HepG2 (cell line): ENCODE results near the gene MBD4. TPM values are rescaled to one million over a fixed set of nuclear protein-coding genes. Genes with fewer than 3 reads are reported as not detected.

Source experiments
- ATAC-seq: fragments of 200-7000 bp; cut with Tn5 transposase; 3 replicates; pipeline ENCODE4 v1.9.1; 2020; ENCODE audit warnings: mild to moderate bottlenecking, moderate library complexity
- BruUV-seq: library from RNA; stranded (reverse); fragments of 400-500 nt; replicated peaks from 2 replicates; lab custom pipeline; 2021; lab: Mats Ljungman, UMichigan
- CTCF ChIA-PET: fragments of 300-600 bp; formaldehyde crosslinking; extraction: SDS; loops from one replicate; lab custom pipeline; 2021; ENCODE audit warnings: low total read pairs, inconsistent platforms, low intra/inter-chr PET ratio; lab: Yijun Ruan, JAX
- POLR2A ChIA-PET: fragments of 350-600 bp; sonication (Branson Sonifier 250); formaldehyde crosslinking; loops from one replicate; lab custom pipeline; 2020; ENCODE audit warnings: antibody characterized with exemption, inconsistent platforms; lab: Yijun Ruan, JAX
- DNase-seq: peaks from one replicate; pipeline ENCODE4 v3.0.0-alpha.2; 2015; ENCODE audit warnings: low spot score
- FAIRE-seq: peaks from 3 replicates; lab custom pipeline; 2011; peaks lifted over from hg19 to GRCh38; lab: Jason Lieb, UNC
- H2AFZ ChIP-seq: one replicate; pipeline ENCODE4 v1.6.1; 2011; ENCODE audit warnings: low read length, inconsistent platforms
- H3K27ac ChIP-seq: fragments of 300-600 bp; 3 replicates; pipeline ENCODE4 v1.8.0; 2011; ENCODE audit warnings: mixed run types, mild to moderate bottlenecking, mixed read lengths, low read length, inconsistent platforms; ENCODE audit not compliant: insufficient read depth; ENCODE audit errors: extremely low read length
- H3K27me3 ChIP-seq, 2 experiments: fragments of 200-600 bp in 1 of 2; 2 replicates in 1 of 2; 3 replicates in 1 of 2; pipeline versions ENCODE4 v1.6.0 to v1.8.0; 2011; ENCODE audit warnings: low read length in 2 of 2, mild to moderate bottlenecking in 2 of 2, moderate library complexity in 2 of 2, inconsistent platforms in 1 of 2; ENCODE audit not compliant: insufficient read depth in 2 of 2, control insufficient read depth in 1 of 2
- H3K36me3 ChIP-seq, 2 experiments: fragments of 200-600 bp in 1 of 2; replicated peaks in 1 of 2; 2 replicates in 1 of 2; 3 replicates in 1 of 2; pipeline versions ENCODE4 v1.5.1 to v1.8.0; 2011; ENCODE audit warnings: low read length in 2 of 2, inconsistent platforms in 1 of 2; ENCODE audit not compliant: insufficient read depth in 2 of 2, control insufficient read depth in 1 of 2
- H3K4me1 ChIP-seq: 2 replicates; pipeline ENCODE4 v1.5.1; 2012; ENCODE audit warnings: low read length, inconsistent platforms; ENCODE audit not compliant: insufficient read depth
- H3K4me2 ChIP-seq: 2 replicates; pipeline ENCODE4 v1.6.0; 2011; ENCODE audit warnings: low read depth, low read length, inconsistent platforms
- H3K4me3 ChIP-seq, 3 experiments: fragments of 200-600 bp in 1 of 3; sonication (generic), shearing (Covaris generic) in 1 of 3; replicated peaks in 1 of 3; 2 replicates each; pipeline ENCODE4 v1.5.1; 2011 to 2016; ENCODE audit warnings: low read length in 3 of 3, inconsistent platforms in 2 of 3, low read depth in 2 of 3, mild to moderate bottlenecking in 2 of 3, control low read depth in 1 of 3, mixed read lengths in 1 of 3; ENCODE audit not compliant: insufficient read depth in 1 of 3
- H3K79me2 ChIP-seq: one replicate; pipeline ENCODE4 v1.6.1; 2011; ENCODE audit warnings: low read length, inconsistent platforms; ENCODE audit not compliant: insufficient read depth
- H3K9ac ChIP-seq: 2 replicates; pipeline ENCODE4 v1.6.0; 2011; ENCODE audit warnings: mild to moderate bottlenecking, low read depth, low read length, inconsistent platforms; ENCODE audit not compliant: insufficient read depth
- H3K9me3 ChIP-seq: 2 replicates; pipeline ENCODE4 v1.5.1; 2012; ENCODE audit warnings: mild to moderate bottlenecking, low read length
- H4K20me1 ChIP-seq: 2 replicates; pipeline ENCODE4 v1.6.0; 2011; ENCODE audit warnings: inconsistent platforms, mild to moderate bottlenecking, low read length, moderate library complexity; ENCODE audit not compliant: insufficient read depth
- CHCHD3 ChIP-seq: sonication (generic); formaldehyde crosslinking; IDR thresholded peaks from 2 replicates; pipeline ENCODE4 v1.8.0; 2022; ENCODE audit warnings: mild to moderate bottlenecking, missing genetic modification reagents, moderate library complexity
- MEIS1 ChIP-seq: sonication (generic); formaldehyde crosslinking; IDR thresholded peaks from 2 replicates; pipeline ENCODE4 v1.9.0; 2021; ENCODE audit warnings: mild to moderate bottlenecking, missing genetic modification reagents, moderate library complexity, borderline replicate concordance
- SMAD9 ChIP-seq: sonication (generic); formaldehyde crosslinking; IDR thresholded peaks from 2 replicates; pipeline ENCODE4 v1.5.1; 2020; ENCODE audit warnings: mild to moderate bottlenecking, missing genetic modification reagents
- YEATS2 ChIP-seq: sonication (generic); formaldehyde crosslinking; IDR thresholded peaks from 2 replicates; pipeline ENCODE4 v1.4.0; 2020; ENCODE audit warnings: missing genetic modification reagents, borderline replicate concordance
- ZNF484 ChIP-seq: sonication (generic); formaldehyde crosslinking; IDR thresholded peaks from 2 replicates; pipeline ENCODE4 v1.5.1; 2020; ENCODE audit warnings: mild to moderate bottlenecking, low read depth, missing genetic modification reagents, borderline replicate concordance
- ZNF644 ChIP-seq: IDR thresholded peaks from 2 replicates; pipeline ENCODE4 v1.6.1; 2016; ENCODE audit warnings: low read depth
- ZNF768 ChIP-seq: sonication (generic); formaldehyde crosslinking; IDR thresholded peaks from 2 replicates; pipeline ENCODE4 v1.4.0; 2020; ENCODE audit warnings: missing genetic modification reagents
- WGBS: methylation state at CpG from one replicate; pipeline ENCODE4 v1.1.6; 2017; ENCODE audit warnings: low lambda C conversion rate; 5-methylcytosine and 5-hydroxymethylcytosine counted together
- in situ Hi-C: cut with HindIII; loops from 2 replicates; pipeline ENCODE4 v1.10.0; 2017; ENCODE audit warnings: low pct_unique_long_range_greater_than_20kb; ENCODE audit not compliant: extremely low pct_ligation_motif_present
- intact Hi-C: fragments of 100-400 bp; cut with micrococcal nuclease; formaldehyde crosslinking; loops from one replicate; pipeline ENCODE4 v1.10.0; 2022; ENCODE audit not compliant: unreplicated experiment
- polyA plus RNA-seq, 8 experiments: library from polyadenylated mRNA; depleted of rRNA in 3 of 8; stranded (reverse) in 7 of 8; unstranded in 1 of 8; fragments of >200 nt; fragmentation: Illumina TruSeq in 4 of 8; extraction: Trizol in 4 of 8; gene quantifications; 2 replicates each; pipeline versions ENCODE4 v1.2.1 to v1.2.3, GENCODE V29; 2011 to 2016; ENCODE audit warnings: low read depth in 4 of 8, missing spikeins in 1 of 8, mixed read lengths in 1 of 8; ENCODE audit not compliant: insufficient read depth in 1 of 8
- total RNA-seq, 5 experiments: library from RNA; depleted of rRNA; stranded (reverse); fragments of >200 nt; fragmentation: Illumina TruSeq; extraction: Trizol; gene quantifications; 2 replicates each; pipeline ENCODE4 v1.2.3, GENCODE V29; 2016; ENCODE audit warnings: low read depth in 1 of 5
- TF ChIP-seq, protein P1 (sequence below), 2 experiments: IDR thresholded peaks; 2 replicates each; pipeline ENCODE4 v1.6.1; 2011 to 2012; ENCODE audit warnings: low read length in 2 of 2, borderline replicate concordance in 1 of 2, low read depth in 1 of 2, mild to moderate bottlenecking in 1 of 2, moderate library complexity in 1 of 2
- TF ChIP-seq, protein P2 (sequence below): sonication (generic); formaldehyde crosslinking; IDR thresholded peaks from 2 replicates; pipeline ENCODE4 v1.5.0; 2020; ENCODE audit warnings: missing genetic modification reagents
- TF ChIP-seq, protein P3 (sequence below): IDR thresholded peaks from 2 replicates; pipeline ENCODE4 v1.6.1; 2016; ENCODE audit warnings: mild to moderate bottlenecking, missing biosample characterization, missing genetic modification reagents
- TF ChIP-seq, protein P4 (sequence below): sonication (generic); formaldehyde crosslinking; IDR thresholded peaks from 2 replicates; pipeline ENCODE4 v1.4.0; 2020; ENCODE audit warnings: missing genetic modification reagents, borderline replicate concordance

Gene MBD4
- total and polyA plus RNA-seq, 2 of the 13 experiments (the other 11 are each of a cell fraction or from before 2014, with no cell fraction given): 14.9 to 25.3 TPM

DNA sequence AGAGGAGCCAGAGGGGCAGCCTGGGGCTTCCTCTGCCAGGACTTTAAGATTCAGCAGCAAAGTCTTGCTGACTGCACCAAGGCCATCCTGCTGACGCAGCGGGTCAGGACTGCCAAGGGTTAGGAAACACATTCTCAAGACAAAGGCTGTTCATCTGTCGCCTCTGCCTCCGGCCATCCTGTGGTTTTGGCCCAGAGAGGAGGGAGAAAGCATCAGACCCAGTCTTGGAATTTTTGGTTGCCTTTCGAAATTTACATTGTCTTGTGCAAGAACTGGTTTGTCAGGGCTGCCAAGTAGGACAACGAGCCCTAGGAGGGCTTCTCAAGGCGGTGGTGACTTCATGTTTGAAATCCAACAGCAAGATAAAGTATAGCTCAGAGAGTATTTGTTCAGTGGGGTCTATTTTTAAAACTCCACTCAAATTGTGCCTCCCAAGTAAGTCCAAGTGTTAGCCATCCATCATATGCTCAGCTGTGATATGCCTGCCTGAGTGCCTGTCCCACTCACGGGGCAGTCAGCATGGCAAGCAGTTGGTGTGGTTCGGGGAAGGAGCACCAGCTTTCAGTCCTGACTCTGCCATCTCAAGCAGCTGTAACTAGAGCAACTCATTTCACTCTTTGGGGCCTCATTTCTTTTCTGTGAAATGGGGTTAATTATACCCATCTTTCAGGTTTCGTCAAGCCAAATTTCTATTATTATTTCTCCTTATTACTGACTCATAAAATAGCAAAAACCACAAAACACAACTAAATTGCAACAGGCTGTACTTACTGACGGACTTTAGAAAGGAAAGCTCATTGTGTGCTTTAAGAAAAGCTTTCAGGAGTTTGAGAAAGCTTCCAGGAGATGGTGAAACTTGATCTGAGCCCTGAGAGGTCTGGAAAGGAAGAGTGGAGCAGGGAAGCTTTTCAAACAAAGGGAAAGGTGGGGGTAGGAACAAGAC is 46.2 kb upstream of the MBD4 start:
- CTCF ChIA-PET: no interaction called here

More for the DNA sequence above, 46.2 kb upstream of the MBD4 start:
- WGBS: 91% methylated on average over 10 of the region's 11 CpGs
- in situ Hi-C loops: no loop called here
- TF ChIP-seq, protein P1, sequence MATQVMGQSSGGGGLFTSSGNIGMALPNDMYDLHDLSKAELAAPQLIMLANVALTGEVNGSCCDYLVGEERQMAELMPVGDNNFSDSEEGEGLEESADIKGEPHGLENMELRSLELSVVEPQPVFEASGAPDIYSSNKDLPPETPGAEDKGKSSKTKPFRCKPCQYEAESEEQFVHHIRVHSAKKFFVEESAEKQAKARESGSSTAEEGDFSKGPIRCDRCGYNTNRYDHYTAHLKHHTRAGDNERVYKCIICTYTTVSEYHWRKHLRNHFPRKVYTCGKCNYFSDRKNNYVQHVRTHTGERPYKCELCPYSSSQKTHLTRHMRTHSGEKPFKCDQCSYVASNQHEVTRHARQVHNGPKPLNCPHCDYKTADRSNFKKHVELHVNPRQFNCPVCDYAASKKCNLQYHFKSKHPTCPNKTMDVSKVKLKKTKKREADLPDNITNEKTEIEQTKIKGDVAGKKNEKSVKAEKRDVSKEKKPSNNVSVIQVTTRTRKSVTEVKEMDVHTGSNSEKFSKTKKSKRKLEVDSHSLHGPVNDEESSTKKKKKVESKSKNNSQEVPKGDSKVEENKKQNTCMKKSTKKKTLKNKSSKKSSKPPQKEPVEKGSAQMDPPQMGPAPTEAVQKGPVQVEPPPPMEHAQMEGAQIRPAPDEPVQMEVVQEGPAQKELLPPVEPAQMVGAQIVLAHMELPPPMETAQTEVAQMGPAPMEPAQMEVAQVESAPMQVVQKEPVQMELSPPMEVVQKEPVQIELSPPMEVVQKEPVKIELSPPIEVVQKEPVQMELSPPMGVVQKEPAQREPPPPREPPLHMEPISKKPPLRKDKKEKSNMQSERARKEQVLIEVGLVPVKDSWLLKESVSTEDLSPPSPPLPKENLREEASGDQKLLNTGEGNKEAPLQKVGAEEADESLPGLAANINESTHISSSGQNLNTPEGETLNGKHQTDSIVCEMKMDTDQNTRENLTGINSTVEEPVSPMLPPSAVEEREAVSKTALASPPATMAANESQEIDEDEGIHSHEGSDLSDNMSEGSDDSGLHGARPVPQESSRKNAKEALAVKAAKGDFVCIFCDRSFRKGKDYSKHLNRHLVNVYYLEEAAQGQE (IDR thresholded peaks at IDR 0.05; ENCODE audit: borderline replicate concordance in 1 of 2, low read depth in 1 of 2, low read length in 2 of 2): no peak
- TF ChIP-seq, protein P2, sequence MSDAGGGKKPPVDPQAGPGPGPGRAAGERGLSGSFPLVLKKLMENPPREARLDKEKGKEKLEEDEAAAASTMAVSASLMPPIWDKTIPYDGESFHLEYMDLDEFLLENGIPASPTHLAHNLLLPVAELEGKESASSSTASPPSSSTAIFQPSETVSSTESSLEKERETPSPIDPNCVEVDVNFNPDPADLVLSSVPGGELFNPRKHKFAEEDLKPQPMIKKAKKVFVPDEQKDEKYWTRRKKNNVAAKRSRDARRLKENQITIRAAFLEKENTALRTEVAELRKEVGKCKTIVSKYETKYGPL: no peak
- TF ChIP-seq ZNF644 (no peak), SMAD9 (CRISPR knock-in tag) (no peak), YEATS2 (CRISPR knock-in tag) (no peak), CHCHD3 (no peak), ZNF484 (CRISPR knock-in tag) (no peak), MEIS1 (CRISPR knock-in tag) (no peak), ZNF768 (CRISPR knock-in tag) (no peak)
- TF ChIP-seq, protein P3, sequence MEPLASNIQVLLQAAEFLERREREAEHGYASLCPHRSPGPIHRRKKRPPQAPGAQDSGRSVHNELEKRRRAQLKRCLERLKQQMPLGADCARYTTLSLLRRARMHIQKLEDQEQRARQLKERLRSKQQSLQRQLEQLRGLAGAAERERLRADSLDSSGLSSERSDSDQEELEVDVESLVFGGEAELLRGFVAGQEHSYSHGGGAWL: no peak
- TF ChIP-seq, protein P4, sequence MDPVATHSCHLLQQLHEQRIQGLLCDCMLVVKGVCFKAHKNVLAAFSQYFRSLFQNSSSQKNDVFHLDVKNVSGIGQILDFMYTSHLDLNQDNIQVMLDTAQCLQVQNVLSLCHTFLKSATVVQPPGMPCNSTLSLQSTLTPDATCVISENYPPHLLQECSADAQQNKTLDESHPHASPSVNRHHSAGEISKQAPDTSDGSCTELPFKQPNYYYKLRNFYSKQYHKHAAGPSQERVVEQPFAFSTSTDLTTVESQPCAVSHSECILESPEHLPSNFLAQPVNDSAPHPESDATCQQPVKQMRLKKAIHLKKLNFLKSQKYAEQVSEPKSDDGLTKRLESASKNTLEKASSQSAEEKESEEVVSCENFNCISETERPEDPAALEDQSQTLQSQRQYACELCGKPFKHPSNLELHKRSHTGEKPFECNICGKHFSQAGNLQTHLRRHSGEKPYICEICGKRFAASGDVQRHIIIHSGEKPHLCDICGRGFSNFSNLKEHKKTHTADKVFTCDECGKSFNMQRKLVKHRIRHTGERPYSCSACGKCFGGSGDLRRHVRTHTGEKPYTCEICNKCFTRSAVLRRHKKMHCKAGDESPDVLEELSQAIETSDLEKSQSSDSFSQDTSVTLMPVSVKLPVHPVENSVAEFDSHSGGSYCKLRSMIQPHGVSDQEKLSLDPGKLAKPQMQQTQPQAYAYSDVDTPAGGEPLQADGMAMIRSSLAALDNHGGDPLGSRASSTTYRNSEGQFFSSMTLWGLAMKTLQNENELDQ (CRISPR knock-in tag): no peak
- Histone ChIP-seq H3K79me2 (no peaks in the 10 kb centered on the region), H3K4me2 (no peak overlapping the region), H3K9ac (no peak overlapping the region), H4K20me1 (no peaks in the 10 kb centered on the region), H3K4me1 (peaks cover 8% of the 10 kb centered on the region), H3K36me3 (peaks cover 0 to 9% of the 10 kb centered on the region in 2 experiments; a peak in 3 of 5 replicates), H2AFZ (no peak overlapping the region), H3K27ac (no peak overlapping the region), H3K4me3 (no peak overlapping the region), H3K27me3 (no peaks in the 10 kb centered on the region), H3K9me3 (no peaks in the 10 kb centered on the region)
- POLR2A ChIA-PET: no interaction called here
- intact Hi-C loops: no loop called here
- BruUV-seq: no TSS peak
- DNase-seq (no peak), FAIRE-seq (no peak), ATAC-seq (no peak)
